ENCODE data around the gene SBK1.
"Not testable (repeated sequence)": the region's sequence is repeated elsewhere in the genome, so short reads cannot be mapped to it uniquely, and the experiment has no call there.

The SBK1 gene

DNA sequence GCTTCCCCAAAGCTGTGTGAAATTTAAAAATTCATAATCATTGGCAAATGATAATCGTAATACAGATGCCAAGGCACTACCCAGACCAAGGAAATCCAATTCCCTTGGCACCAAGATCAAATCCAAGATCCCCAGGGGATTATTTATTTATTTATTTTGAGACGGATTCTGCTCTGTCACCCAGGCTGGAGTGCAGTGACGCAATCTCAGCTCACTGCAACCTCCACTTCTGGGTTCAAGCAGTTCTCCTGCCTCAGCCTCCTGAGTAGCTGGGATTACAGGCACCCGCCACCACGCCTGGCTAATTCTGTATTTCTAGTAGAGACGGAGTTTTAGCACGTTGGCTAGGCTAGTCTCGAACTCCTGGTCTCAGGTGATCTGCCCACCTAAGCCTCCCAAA lies 43.4 kb downstream of the SBK1 start:
- DNase-seq (ENCODE audit: low read depth in 2 of 2), result not testable (repeated sequence)

DNA sequence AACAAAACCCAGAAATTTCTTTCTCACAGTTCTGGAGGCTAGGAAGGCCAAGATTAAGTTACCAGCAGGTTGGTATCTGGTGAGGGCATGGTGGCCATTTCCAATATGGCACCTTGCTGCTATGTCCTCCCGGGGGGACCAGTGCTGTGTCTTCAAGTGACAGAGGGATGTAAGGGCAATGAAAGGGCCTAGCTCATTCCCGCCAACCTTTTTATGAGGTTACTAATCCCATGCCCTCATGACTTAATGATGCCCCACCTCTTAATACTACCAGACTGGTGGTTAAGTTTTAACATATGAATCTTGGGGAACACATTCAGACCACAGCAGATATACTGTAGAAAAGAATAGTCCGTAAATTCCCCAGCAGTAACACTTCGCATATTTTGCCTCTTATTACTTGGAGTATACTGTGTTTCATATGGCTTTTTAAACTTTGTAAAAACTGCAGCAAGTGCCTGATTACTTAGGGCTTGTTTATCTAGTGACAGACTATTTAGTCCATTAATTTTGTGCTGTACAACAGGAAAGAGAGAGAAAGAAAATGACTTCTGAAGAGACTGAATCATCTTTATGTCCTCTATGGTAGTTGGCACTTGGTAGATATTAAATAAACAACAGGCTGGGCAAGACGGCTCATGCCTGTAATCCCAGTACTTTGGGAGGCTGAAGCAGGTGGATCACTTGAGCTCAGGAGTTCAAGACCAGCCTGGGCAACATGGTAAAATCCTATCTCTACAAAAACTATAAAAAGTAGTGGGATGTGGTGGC lies 44.8 kb downstream of the SBK1 start:
- DNase-seq (ENCODE audit: low read depth in 2 of 2), result not testable (repeated sequence)

DNA sequence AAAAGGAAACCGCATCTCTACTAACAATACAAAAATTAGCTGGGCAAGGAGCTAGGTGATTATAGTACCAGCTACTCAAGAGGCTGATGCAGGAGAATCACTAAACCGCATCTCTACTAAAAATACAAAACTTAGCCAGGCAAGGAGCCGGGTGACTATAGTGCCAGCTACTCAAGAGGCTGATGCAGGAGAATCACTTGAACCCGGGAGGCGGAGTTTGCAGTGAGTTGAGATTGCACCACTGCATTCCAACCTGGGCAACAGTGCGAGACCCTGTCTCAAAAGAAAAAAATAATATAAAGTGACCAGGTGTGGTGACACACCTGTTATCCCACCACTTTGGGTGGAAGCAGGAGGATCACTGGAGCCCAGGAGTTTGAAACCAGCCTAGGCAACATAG lies 45.9 kb downstream of the SBK1 start:
- not testable (repeated sequence) for DNase-seq (ENCODE audit: low read depth in 2 of 2)

DNA sequence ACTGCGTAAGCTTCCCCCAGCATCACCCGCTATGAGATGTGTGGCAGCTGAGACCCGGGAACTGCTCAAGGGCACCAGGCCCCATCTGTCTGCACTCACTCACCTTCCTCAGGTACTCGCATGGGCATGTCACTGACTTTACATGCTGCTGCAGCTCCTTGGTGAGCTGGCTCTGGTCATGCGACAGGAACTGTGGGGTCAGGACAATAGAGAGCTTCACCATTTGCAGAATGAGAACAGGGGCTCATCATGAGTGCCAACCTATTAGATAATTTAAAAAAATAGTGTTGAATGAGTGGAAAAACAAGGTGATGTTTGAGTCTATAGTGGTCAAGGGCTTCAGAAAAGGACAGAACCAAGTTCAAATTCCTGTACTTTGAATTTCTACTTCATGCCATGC lies 70.3 kb downstream of the SBK1 start:
- not testable (repeated sequence) for DNase-seq (ENCODE audit: low read depth in 2 of 2)

DNA sequence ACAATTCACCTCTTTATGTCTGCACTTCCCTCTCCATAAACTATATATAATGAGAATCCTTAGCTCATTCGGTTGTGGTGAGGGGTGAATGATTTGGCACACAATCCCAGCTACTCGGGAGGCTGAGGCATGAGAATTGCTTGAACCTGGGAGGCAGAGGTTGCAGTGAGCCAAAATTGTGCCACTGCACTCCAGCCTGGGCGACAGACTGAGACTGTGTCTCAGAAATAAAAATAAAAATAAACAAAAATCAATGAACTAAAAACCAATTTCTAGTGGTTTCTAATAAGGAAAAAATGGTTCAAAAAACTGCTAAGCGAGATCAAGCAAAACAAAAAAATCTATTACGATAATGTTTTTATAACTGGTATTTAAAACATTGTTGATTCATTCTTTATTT lies 71.1 kb downstream of the SBK1 start, which contains the start of gene NPIPB6:
NPIPB6 (minus strand) TSS at position 101 of the 400 bp plus-strand sequence. CDS start 686 bp downstream, outside the sequence.
- DNase-seq (ENCODE audit: low read depth in 2 of 2), result not testable (repeated sequence)

DNA sequence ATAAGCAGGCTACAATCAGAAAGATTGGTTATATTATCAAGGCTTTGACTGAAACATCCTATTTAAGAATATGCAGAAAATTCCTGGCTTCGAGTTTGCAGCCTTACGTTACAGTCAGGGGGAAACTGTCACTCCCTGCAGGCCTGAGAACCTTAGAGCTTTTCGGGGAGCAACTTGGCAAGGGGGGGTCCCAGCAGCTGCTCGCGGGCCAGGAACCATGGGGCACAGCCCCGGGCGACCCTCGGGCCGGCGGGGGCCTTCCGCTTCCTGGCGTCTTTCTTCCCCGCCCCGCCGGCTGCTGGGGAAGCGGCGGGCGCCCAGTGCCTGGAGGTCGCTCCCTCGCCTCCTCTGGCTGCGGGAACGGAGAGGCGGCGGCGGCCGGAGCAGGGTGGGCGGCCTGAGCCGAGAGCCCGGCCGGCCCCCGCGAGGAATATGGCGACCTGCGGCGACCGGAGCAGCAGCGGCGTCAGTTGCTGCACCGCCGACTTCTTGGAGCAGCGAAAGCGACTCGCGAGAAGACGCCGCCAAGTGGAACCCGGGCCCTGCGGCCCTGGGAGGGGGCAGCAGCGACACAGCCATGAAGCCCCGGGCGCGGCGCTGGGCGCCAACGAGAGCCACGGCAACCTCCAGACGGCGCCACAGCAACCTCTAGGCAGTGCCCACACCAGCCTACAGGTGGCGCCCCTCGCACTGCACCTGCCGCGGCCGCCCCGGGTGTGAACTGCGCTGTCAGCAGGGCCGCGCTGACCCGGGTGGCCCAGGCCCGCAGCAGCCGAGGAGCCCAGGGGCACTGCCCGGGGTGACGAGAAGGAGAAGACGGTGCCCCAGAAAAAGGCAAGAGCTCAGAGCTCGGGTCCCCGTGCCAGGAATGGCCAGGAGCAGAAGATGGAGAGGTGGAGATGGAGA lies 72.2 kb downstream of the SBK1 start:
- DNase-seq (ENCODE audit: low read depth in 2 of 2), result not testable (repeated sequence)

DNA sequence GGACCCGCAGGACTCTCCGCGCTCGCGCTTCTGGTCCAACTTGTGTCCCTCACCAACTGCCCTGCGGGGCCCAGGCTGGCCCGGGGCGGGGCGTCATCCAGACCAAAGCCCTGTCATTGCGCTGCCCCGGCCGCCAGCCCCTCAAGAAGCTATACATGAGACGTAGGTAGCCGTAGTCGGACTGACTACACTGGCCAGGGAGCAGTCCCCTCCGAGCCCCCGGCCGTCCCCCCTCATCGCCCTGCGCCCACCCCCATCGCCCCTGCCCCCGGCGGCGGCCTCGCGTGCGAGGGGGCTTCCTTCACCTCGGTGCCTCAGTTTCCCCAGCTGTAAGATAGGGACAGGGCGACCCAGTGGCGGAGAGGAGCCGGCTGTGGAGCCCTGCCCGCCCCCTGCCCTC lies 75.6 kb downstream of the SBK1 start:
- DNase-seq (ENCODE audit: low read depth in 2 of 2), result not testable (repeated sequence)

Measured in activated CD4-positive, alpha-beta T cell treated with anti-CD3 and anti-CD28 coated beads for 24 hours (primary cell).